ENCODE measurements around the gene ABCG1.

ABCG1 gene

GRCh38 chr21:42308161-42308913 is 89.4 kb downstream of the ABCG1 start:
- DNase-seq, result peak; percentile 65 to 73

GRCh38 chr21:42308914-42309752 is 90.2 kb downstream of the ABCG1 start:
- no peak for DNase-seq

- DNase-seq, result peak; percentile 64 to 67
Measured at GRCh38 chr21:42309753-42310213, 90.8 kb downstream of the ABCG1 start.

GRCh38 chr21:42310411-42311001 is 91.6 kb downstream of the ABCG1 start:
- DNase-seq, result no peak

GRCh38 chr21:42311160-42311559 is 92.2 kb downstream of the ABCG1 start:
- no peak for DNase-seq

- no peak for DNase-seq
Measured at GRCh38 chr21:42311816-42312625, 93.1 kb downstream of the ABCG1 start.

- DNase-seq, result no peak
Measured at GRCh38 chr21:42312626-42313104, 93.7 kb downstream of the ABCG1 start.

GRCh38 chr21:42313501-42313969 is 94.6 kb downstream of the ABCG1 start:
- DNase-seq, result no peak

- DNase-seq, result no peak
Measured at GRCh38 chr21:42314616-42315295, 95.8 kb downstream of the ABCG1 start.

- DNase-seq, result no peak
Measured at GRCh38 chr21:42315296-42315891, 96.5 kb downstream of the ABCG1 start, which contains the start of gene TFF3. Gene TFF3, minus strand, starts transcription at chr21:42315409. Its CDS starts 35 bp downstream, at chr21:42315374.

- no peak for DNase-seq
Measured at GRCh38 chr21:42316891-42317290, 98.0 kb downstream of the ABCG1 start.

- DNase-seq, result no peak
Measured at GRCh38 chr21:42317341-42317741, 98.4 kb downstream of the ABCG1 start.

- no peak for DNase-seq
Measured at GRCh38 chr21:42317826-42318746, 99.1 kb downstream of the ABCG1 start.

GRCh38 chr21:42319376-42319775 is 100.4 kb downstream of the ABCG1 start:
- DNase-seq, result peak; percentile 66 to 76

- peak; percentile 45 to 52 for DNase-seq
Measured at GRCh38 chr21:42319851-42320572, 101.1 kb downstream of the ABCG1 start.

GRCh38 chr21:42320791-42321190 is 101.9 kb downstream of the ABCG1 start:
- no peak for DNase-seq

GRCh38 chr21:42321231-42321630 is 102.3 kb downstream of the ABCG1 start:
- no peak for DNase-seq

- DNase-seq, result no peak
Measured at GRCh38 chr21:42321845-42322244, 102.9 kb downstream of the ABCG1 start.

- no peak for DNase-seq
Measured at GRCh38 chr21:42324896-42325295, 106.0 kb downstream of the ABCG1 start.
